Heart right ventricle (tissue), 16 donors: ENCODE measurements around the gene CTNND2. TPM values are rescaled to one million over a fixed set of nuclear protein-coding genes. Genes with fewer than 3 reads are reported as not detected.

Experiments used
- ATAC-seq, 8 donors: fragments of 200-7000 bp; cut with Tn5 transposase; one replicate each; pipeline ENCODE4 v1.9.1; 2020; ENCODE audit warnings: mild to moderate bottlenecking in 8 of 8, moderate library complexity in 8 of 8, moderate number of reproducible peaks in 1 of 8
- DNase-seq, 2 donors: peaks; one replicate each; pipeline ENCODE4 v3.0.0-alpha.2; 2020
- H3K27ac ChIP-seq, 10 donors: fragments of 200-600 bp; sonication (generic) in 2 of 10; one replicate each; pipeline versions ENCODE4 v1.5.0 to v1.8.0; 2020 to 2022; ENCODE audit warnings: mild to moderate bottlenecking in 3 of 10
- H3K27me3 ChIP-seq, 7 donors: fragments of 200-600 bp; one replicate each; pipeline ENCODE4 v1.8.0; 2021 to 2022; ENCODE audit warnings: mild to moderate bottlenecking in 2 of 7
- H3K36me3 ChIP-seq, 9 donors: fragments of 200-600 bp; sonication (generic) in 1 of 9; one replicate each; pipeline versions ENCODE4 v1.5.0 to v1.8.0; 2020 to 2022; ENCODE audit warnings: mild to moderate bottlenecking in 2 of 9
- H3K4me1 ChIP-seq, 9 donors: fragments of 200-600 bp; sonication (generic) in 1 of 9; one replicate each; pipeline versions ENCODE4 v1.5.0 to v1.8.0; 2020 to 2022; ENCODE audit warnings: mild to moderate bottlenecking in 4 of 9
- H3K4me3 ChIP-seq, 10 donors: fragments of 200-600 bp; sonication (generic) in 2 of 10; one replicate each; pipeline versions ENCODE4 v1.5.0 to v1.8.0; 2020 to 2022; ENCODE audit warnings: mild to moderate bottlenecking in 7 of 10, moderate library complexity in 2 of 10
- H3K9me3 ChIP-seq, 11 donors: fragments of 200-600 bp in 10 of 11; sonication (generic) in 2 of 11; one replicate each; pipeline versions ENCODE4 v1.5.0 to v1.8.0; 2013 to 2022; ENCODE audit warnings: mild to moderate bottlenecking in 2 of 11, control low read depth in 1 of 11, moderate library complexity in 1 of 11
- CTCF ChIP-seq, 9 donors: fragments of 200-600 bp; sonication (generic) in 2 of 9; IDR thresholded peaks; one replicate each; pipeline versions ENCODE4 v1.5.0 to v1.8.0; 2021 to 2022; ENCODE audit warnings: antibody characterized with exemption in 9 of 9, mild to moderate bottlenecking in 5 of 9, moderate library complexity in 1 of 9
- WGBS, 2 donors: extraction: QIAGEN DNeasy Blood & Tissue Kit; methylation state at CpG; one replicate each; pipeline ENCODE4 v1.1.7; 2013; ENCODE audit warnings: inconsistent platforms in 1 of 2; 5-methylcytosine and 5-hydroxymethylcytosine counted together
- intact Hi-C, 10 donors: fragments of 100-400 bp; cut with DNase I; formaldehyde crosslinking; loops; one replicate each; pipeline versions ENCODE4 v1.11.1 to v1.14.2; 2022
- polyA plus RNA-seq, 2 donors: library from polyadenylated mRNA; stranded (reverse); fragments of 200-250 nt; gene quantifications; one replicate each; pipeline ENCODE4 v1.2.3, GENCODE V29; 2013
- total RNA-seq, 10 donors: library from RNA; stranded (reverse); fragmentation: NEBNext Ultra II Directional in 3 of 10; extraction: Animal tissue kit (Norgen Biotek cat#: 25700) in 3 of 10; gene quantifications; one replicate each; pipeline versions ENCODE4 v1.2.1 to v1.2.4, GENCODE V29; 2021 to 2023
- donor health status: Arrhythmogenic right ventricular cardiomyopathy.
- donor health status: ischemic (EF 13 %, LVEDD 7.1; RV severe dilation, severe dysfunction).
- donor health status: healthy with polysubstance abuse.
- donor health status: DM: no; HTN: yes; CAD: no.
- donor health status: DM: no; HTN: no; CAD: no.
- donor health status: ischemic (EF 25% LVEDD 6.9; RV normal size, moderate dysfunction).
- donor health status: ischemic (EF 25% LVEDD 5.7; RV mildly dilated, moderate dysfunction).
- donor health status: healthy.
- donor health status: DM: yes; HTN: yes; CAD: no.
- donor health status: Ischemic cardiomyopathy.
- donor health status: ischemic (EF 35%, LVEDD 5.7; RV mildly dilated, moderate dysfunction).
- donor health status: nonischemic (EF 11% LVEDD 7.7; RV severe dilation, severe dysfunction).
- donor health status: DM: yes; HTN: yes; CAD: no.
- donor health status: PGD.
- donor health status: ischemic (EF 29% LVEDD 5.4; RV normal size, mild dysfunction).
- donor health status: nonischemic (EF 23%, LVEDD 6.1; RV moderate dilation, normal function).

CTNND2 gene
- total and polyA plus RNA-seq, 12 donors = 1.1 to 29.6 (median 9.9) TPM

GRCh38 chr5:11809407-11809806 is 94.8 kb downstream of the CTNND2 start:
- no peak overlapping the region for H3K27ac ChIP-seq
- no peaks in the 10 kb centered on the region for H3K27me3 ChIP-seq
- 73 to 82% methylated on average over 3 of the region's 3 CpGs for WGBS, 2 donors
- no peak for ATAC-seq
- H3K4me3 ChIP-seq = no peak overlapping the region
- no peak for TF ChIP-seq CTCF (IDR thresholded peaks at IDR 0.05)
- H3K4me1 ChIP-seq = no peaks in the 10 kb centered on the region
- no peaks in the 10 kb centered on the region for H3K9me3 ChIP-seq
- no peak for DNase-seq
- intact Hi-C loops = no loop called here
- H3K36me3 ChIP-seq = no peaks in the 10 kb centered on the region

GRCh38 chr5:11803436-11803835 is 100.8 kb downstream of the CTNND2 start:
- Histone ChIP-seq H3K4me3 (no peak overlapping the region), H3K27ac (no peak overlapping the region), H3K36me3 (no peaks in the 10 kb centered on the region), H3K27me3 (no peaks in the 10 kb centered on the region), H3K4me1 (no peaks in the 10 kb centered on the region), H3K9me3 (no peaks in the 10 kb centered on the region)
- ATAC-seq (no peak), DNase-seq (no peak)
- intact Hi-C loops = no loop called here
- WGBS, 2 donors = 75 to 78% methylated on average over 7 of the region's 7 CpGs
- no peak for TF ChIP-seq CTCF (IDR thresholded peaks at IDR 0.05)

GRCh38 chr5:11801061-11801460 is 103.2 kb downstream of the CTNND2 start:
- 80 to 84% methylated on average over 2 of the region's 2 CpGs for WGBS, 2 donors
- Histone ChIP-seq H3K4me1 (no peaks in the 10 kb centered on the region), H3K27ac (no peak overlapping the region), H3K27me3 (no peaks in the 10 kb centered on the region), H3K4me3 (no peak overlapping the region), H3K36me3 (no peaks in the 10 kb centered on the region), H3K9me3 (no peaks in the 10 kb centered on the region)
- ATAC-seq = no peak
- intact Hi-C loops = no loop called here
- no peak for TF ChIP-seq CTCF (IDR thresholded peaks at IDR 0.05)
- no peak for DNase-seq

GRCh38 chr5:11797132-11797531 is 107.1 kb downstream of the CTNND2 start:
- intact Hi-C loops = no loop called here
- DNase-seq (no peak), ATAC-seq (no peak)
- Histone ChIP-seq H3K36me3 (no peaks in the 10 kb centered on the region), H3K4me3 (no peak overlapping the region), H3K4me1 (no peaks in the 10 kb centered on the region), H3K27me3 (no peaks in the 10 kb centered on the region), H3K9me3 (no peaks in the 10 kb centered on the region), H3K27ac (no peak overlapping the region)
- 21 to 36% methylated on average over 4 of the region's 4 CpGs for WGBS, 2 donors
- no peak for TF ChIP-seq CTCF (IDR thresholded peaks at IDR 0.05)

- DNase-seq (no peak), ATAC-seq (no peak)
- no peak overlapping the region for H3K4me3 ChIP-seq
- intact Hi-C loops = no loop called here
- H3K27ac ChIP-seq = no peak overlapping the region
- H3K4me1 ChIP-seq = no peaks in the 10 kb centered on the region
- 70 to 94% methylated on average over 1 of the region's 1 CpG for WGBS, 2 donors
- H3K9me3 ChIP-seq = no peaks in the 10 kb centered on the region
- H3K27me3 ChIP-seq = no peaks in the 10 kb centered on the region
- H3K36me3 ChIP-seq = no peaks in the 10 kb centered on the region
- no peak for TF ChIP-seq CTCF (IDR thresholded peaks at IDR 0.05)
Measured at GRCh38 chr5:11793396-11793795, 110.8 kb downstream of the CTNND2 start.
